NCI-H2227 (cell line): ENCODE results near the gene TRAK1.

Experiments used
- DNase-seq: peaks from one replicate; lab custom pipeline; 2025; ENCODE audit not compliant: unreplicated experiment; lab: John Stamatoyannopoulos, UW

TRAK1 gene

GRCh38 chr3:42120866-42121265, 29.7 kb downstream of the TRAK1 start:
- DNase-seq = no peak

- DNase-seq = no peak
Observed at GRCh38 chr3:42122261-42123011, 31.3 kb downstream of the TRAK1 start.

GRCh38 chr3:42123012-42123581, 31.9 kb downstream of the TRAK1 start:
- no peak for DNase-seq

GRCh38 chr3:42123824-42124658, 32.9 kb downstream of the TRAK1 start:
- DNase-seq = no peak

- DNase-seq = no peak
Observed at GRCh38 chr3:42127226-42127625, 36.1 kb downstream of the TRAK1 start.

- DNase-seq = no peak
Observed at GRCh38 chr3:42128526-42128925, 37.4 kb downstream of the TRAK1 start.

GRCh38 chr3:42129014-42129953, 38.1 kb downstream of the TRAK1 start:
- no peak for DNase-seq

GRCh38 chr3:42130007-42130328, 38.8 kb downstream of the TRAK1 start:
- DNase-seq = no peak

- DNase-seq = no peak
Observed at GRCh38 chr3:42130329-42131070, 39.3 kb downstream of the TRAK1 start.

- no peak for DNase-seq
Observed at GRCh38 chr3:42133500-42134298, 42.5 kb downstream of the TRAK1 start.

GRCh38 chr3:42134867-42135464, 43.8 kb downstream of the TRAK1 start:
- DNase-seq = no peak

GRCh38 chr3:42139621-42140453, 48.7 kb downstream of the TRAK1 start:
- no peak for DNase-seq

- no peak for DNase-seq
Observed at GRCh38 chr3:42140665-42141203, 49.6 kb downstream of the TRAK1 start.

- DNase-seq = no peak
Observed at GRCh38 chr3:42143440-42143839, 52.3 kb downstream of the TRAK1 start.

- DNase-seq = no peak
Observed at GRCh38 chr3:42144209-42144608, 53.1 kb downstream of the TRAK1 start.

- DNase-seq = no peak
Observed at GRCh38 chr3:42148086-42148848, 57.1 kb downstream of the TRAK1 start.

GRCh38 chr3:42148982-42149432, 57.9 kb downstream of the TRAK1 start:
- DNase-seq = peak; percentile 95
